ENCODE measurements around the gene MGAT5B.

- TF ChIP-seq CTCF (IDR thresholded peaks at IDR 0.05) (no peak), EZH2 (IDR thresholded peaks at IDR 0.05; ENCODE audit: borderline replicate concordance, insufficient read depth, low read depth, low read length, poor library complexity, severe bottlenecking) (no peak)
Measured at GRCh38 chr17:76940295-76940694, 72.1 kb downstream of the MGAT5B start.

Measured in B cell (primary cell).